Kidney capillary endothelial cell (primary cell): ENCODE measurements around the gene ADCK1.
A peak's percentile ranks its signal among the peaks of the same experiment; 100 is the strongest.
"Not testable (repeated sequence)": the region's sequence is repeated elsewhere in the genome, so short reads cannot be mapped to it uniquely, and the experiment has no call there.

Experiments used
- DNase-seq: peaks from one replicate; pipeline ENCODE4 v3.0.0-alpha.2; 2018; ENCODE audit warnings: low spot score

The ADCK1 gene

DNA sequence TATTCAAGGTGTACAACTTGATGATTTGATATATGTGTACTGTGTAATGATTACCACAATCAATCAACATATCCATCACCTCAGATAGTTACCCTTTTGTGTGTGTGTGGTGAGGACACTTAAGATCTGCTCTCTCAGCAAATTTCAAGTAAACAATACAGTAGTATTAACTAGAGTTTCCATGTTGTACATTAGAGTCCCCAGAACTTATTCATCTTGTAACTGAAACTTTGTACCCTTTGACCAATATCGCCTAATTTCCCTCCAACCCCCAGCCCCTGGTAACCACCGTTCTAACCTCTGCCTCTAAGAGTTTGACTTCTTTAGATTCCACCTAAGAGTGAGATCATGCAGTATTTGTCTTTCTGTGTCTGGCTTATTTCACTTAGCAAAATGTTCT, 12.1 kb downstream of the ADCK1 start:
- DNase-seq, result no peak

DNA sequence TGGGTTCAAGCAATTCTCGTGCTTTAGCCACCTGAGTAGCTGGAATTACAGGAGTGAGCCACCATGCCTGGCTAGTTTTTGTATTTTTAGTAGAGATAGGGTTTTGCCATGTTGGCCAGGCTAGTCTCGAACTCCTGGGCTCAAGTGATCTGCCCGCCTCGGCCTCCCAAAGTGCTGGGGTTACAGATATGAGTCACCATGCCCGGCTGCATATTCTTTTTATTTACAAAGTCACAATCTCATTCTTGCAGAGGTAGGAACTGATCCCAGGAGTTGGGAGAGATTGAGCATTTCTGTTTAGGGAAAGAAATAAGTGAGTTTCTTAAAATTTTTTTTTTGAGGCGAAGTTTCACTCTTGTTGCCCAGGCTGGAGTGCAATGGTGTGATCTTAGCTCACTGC, 12.8 kb downstream of the ADCK1 start:
- DNase-seq, result not testable (repeated sequence)

DNA sequence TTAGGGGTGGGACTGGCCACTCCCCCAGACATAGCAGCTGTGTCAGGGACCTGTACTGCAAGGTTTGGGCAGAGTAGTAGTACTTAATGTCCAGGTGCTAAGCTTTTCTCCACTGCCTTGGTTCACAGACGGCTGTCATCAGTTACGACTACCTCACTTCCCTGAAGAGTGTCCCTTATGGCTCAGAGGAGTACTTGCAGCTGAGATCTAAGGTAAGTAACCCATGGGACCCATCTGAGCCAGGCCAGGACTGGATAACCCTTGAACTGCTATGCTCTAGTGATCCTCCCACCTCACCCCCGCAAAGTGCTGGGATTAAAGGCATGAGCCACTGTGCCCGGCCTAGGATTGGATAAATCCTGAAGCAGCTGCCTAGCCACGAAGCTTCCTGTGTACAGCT, 22.4 kb downstream of the ADCK1 start:
- DNase-seq, result no peak

DNA sequence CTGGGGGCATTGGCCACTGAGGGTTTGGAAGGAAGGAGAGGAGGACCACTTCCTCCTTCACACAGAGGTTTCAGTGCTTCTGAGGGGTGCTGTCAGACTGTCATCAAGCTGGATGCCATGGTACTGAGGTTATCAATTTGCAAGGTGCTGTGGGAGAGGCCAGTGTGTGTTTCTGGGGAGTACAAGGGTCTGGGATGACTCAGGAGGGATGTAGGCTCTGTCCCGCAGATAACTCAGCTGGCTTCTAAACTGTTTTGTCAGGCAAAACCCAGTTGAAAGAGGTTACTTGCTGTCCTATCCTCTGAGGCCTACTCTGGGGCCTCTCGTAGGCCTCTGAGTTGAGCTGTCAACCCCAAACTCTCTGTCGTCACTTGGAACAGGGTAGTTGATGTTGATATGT, 22.8 kb downstream of the ADCK1 start:
- no peak for DNase-seq

DNA sequence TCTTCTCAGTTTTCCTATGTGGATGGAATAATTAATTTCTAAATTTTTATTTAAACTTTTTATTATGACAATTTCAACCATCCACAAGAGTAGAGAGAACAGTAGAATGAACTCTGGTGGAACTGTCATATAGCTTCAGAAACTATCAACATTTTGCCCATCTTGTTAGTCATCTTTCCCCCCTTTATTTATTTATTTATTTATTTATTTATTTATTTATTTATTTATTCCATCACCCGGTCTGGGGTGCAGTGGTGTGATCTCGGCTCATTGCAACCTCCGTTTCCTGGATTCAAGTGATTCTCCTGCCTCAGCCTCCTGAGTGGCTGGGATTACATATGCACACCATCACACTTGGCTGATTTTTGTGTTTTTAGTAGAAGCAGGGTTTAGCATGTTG, 23.5 kb downstream of the ADCK1 start:
- no peak for DNase-seq

DNA sequence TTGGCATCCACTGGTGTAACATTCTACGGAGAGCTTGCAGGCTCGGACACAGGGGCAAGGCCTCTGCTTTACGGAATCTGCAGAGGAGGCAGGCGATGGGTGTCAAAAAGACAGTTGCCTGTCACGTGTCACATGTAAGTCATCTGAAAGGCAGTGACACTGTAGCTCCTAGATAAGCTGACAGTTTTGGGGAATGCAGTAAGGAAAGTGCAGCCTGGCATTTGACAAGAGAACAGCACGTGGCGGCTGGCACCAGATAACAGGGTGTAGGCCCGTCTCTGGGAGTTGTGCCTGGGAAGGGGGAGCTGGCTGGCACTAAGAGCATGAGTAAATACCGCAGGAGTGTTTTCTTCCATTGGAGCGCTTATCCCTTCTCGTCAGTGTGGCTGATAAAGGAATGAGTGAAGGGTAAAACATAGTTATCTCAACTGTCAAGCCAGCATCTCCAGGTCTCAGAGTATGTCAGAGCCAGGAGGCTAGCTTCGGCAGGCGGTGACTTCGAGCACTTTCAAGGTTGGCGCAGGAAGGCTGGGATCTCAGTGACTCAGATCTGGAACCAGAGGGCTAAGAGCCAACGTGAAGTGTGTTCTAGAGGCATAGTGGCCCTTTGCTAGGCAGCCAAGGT, 26.1 kb downstream of the ADCK1 start:
- DNase-seq, result no peak

DNA sequence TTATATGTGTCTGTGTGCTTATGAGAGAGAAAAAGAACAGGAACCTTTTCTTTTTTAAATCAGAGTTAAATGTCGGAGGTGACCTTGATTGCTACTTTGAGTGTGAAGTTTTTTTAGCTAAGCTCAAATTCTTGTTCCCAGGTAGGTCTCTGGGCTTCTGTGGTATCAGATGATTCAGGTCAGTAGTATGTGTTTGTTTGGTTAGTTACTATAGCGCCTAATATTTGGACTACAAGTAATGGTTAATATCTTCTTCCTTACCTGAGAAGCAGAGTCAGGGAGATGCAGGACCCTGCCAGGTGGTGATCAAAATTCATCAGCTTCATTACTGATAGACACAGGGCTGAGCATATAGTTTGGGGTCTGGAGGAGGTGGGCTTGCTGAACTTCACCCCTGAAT, 30.8 kb downstream of the ADCK1 start:
- DNase-seq, result no peak

DNA sequence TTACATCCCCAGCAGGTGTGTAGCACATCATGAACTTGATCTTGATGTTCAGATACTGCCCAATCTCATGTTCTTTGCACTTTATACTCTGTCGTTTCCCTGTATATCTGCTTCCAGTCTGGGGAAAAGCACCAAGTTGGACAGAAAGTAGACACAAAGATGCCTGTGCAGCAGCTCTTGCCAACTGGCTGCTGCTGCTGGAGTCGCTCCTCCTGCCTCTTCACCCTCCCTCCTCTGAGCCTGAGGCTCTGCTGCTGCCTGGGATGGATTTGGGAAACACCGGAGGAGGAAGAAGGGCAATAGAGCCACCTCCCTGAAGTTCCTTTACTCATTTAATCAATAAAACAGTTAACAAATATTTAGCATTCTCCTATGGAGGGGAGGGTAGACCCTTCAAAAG, 32.4 kb downstream of the ADCK1 start:
- no peak for DNase-seq

DNA sequence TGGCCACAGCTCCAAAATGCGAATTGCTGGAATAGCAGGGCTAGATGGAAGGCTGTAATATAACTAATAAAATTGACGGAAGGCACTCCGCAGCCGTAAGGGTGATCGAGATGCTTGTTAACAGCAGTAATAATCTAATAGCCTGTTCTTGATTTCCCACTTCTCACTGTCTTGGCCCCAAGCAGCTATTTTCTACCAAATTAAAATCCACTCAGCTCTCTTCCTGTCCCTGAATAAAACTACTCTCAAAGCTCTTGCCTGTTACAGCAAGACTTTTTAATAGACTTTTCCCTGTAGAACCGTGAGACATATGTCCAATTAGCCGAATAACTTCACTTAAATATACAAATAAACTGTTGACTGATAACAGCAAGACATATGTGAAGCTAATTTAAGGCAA, 38.0 kb downstream of the ADCK1 start:
- no peak for DNase-seq

DNA sequence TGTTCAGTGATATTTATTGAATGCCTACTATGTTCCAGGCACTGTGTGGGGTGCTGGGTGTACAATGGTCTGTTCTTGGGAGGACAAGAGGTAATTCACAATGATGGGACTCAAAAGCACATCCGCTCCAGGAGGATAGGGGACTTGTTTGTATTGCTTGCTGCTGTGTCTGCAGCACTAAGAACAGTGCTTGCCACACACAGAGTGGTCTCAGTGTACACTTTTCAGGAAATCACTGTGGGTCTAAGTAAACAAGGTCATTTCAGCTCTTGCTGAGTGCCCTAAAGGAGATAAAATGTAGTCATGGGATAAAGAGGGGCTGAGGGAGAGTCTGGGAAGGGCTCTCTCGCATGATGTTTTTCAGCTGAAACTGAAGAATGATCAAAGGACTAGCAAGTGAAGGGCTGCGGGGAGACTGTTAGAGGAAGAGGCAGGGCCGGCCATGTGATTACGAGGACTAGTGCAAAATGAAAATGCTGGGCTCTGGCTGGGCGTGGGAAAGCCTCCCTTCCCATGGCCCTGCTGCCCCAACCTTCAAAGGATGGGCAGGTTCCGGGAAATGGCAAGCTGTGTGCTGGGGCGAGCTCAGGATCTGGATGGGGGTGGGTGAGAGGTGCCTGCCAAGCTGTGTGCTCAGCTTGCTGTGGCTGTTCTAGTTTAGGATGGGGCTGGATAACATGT, 39.1 kb downstream of the ADCK1 start:
- DNase-seq, result no peak

DNA sequence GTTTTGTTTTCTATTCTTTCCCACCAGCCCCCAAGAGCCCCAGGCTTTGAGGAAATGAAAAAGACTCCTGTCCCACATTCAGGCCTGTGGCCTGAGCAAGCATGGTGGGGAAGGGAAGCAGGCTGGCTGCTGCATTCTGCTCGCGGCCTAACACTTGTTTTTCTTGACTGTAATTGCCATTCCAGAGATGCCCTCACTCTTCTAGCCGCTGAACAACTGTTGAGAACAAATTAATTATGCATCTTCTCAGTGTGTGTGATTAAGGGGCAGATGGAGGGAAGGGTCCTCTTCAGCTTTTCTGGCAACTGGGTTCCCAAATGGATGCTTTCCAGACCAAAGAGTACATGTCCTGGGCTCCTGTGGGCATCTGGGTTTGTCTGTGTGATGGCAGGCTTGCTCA, 43.3 kb downstream of the ADCK1 start:
- DNase-seq, result no peak

DNA sequence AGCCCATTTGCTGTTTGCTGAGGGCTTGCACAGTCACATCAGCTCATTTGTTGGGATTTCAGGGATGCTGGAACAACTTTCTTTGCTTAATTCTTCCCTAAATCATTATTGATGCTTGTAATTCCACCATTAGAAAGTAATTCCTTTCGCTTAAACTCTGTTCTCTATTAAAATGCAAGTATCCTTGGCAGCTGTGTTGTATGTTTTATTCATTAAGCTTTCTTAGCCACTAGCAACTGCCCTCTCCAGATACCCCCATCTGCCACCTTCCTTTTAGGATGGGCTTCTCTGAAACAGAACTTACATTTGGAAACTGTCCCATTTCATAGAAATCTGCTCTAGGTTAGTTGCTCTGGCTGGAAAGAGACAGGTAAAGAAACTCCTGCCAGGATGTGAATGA, 43.7 kb downstream of the ADCK1 start:
- DNase-seq, result no peak

DNA sequence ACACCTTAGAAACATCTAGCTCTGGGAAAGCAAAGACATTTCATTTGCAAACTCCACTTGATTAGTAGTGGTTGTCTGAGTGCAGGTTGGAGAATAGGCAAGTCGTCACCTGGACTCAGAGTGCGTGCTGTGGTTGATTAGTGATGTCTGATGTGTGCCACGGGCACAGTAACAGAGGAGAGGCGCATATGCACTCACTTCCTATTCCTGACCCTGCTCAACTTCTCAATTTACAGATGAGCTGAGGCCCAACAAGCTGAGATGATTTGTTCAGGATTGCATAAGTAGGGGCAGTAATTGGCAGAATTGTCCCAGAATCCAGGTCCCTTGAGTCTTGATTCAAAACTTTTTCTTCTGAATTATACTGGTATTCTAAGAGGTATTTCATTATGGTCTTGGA, 44.9 kb downstream of the ADCK1 start:
- DNase-seq, result no peak

DNA sequence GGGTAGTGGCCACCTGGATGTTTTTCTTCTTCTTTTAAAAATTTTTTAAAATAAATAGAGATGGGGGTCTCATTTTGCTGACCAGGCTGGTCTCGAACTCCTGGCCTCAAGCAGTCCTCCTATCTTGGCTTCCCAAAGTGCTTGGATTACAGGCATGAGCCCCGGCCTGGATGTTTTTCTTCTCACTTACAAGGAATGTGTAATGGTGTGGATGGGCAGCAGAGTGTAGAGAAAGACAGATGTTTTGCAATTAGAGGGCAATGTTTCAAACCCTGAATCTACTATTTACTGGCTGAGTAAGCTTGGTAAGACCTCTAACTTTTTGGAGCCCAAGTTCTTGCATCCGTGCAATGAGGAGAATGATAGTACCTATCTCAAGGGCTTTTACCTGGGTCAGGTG, 48.1 kb downstream of the ADCK1 start:
- no peak for DNase-seq

DNA sequence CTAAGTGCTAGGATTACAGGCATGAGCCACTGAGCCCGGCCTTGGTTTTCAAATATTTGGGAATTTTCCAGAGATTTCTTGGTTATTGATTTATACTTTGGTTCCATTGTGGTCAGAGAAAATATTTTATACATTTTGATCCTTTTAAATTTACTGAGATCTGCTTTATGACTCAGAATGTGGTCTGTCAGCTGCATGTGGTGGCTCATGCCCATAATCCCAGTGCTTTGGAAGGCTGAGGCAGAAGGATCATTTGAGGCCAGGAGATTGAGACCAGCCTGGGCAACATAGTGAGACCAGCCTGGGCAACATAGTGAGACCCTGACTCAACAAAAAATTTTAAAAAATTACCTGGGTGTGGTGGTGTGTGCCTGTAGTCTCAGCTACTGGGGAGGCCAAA, 49.8 kb downstream of the ADCK1 start:
- no peak for DNase-seq

DNA sequence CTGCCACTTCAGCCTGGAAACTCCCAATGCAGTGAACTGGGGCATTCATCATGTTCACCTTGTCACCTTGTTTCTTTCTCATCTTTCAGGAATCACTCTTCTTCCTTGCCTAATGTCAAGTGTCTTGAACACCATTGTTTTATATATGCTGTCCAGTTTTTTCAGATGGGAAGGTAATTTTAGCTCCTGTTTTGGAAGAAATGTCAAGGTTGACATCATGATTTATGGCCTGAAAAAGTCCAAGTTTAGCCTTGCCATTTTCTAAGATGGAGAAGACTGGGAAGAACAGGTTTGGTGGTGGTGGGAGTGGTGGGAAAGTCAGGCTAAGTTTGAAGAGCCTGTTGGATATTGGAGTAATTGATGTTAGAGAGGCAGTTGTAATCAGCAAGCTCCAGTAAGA, 54.0 kb downstream of the ADCK1 start:
- DNase-seq, result no peak

DNA sequence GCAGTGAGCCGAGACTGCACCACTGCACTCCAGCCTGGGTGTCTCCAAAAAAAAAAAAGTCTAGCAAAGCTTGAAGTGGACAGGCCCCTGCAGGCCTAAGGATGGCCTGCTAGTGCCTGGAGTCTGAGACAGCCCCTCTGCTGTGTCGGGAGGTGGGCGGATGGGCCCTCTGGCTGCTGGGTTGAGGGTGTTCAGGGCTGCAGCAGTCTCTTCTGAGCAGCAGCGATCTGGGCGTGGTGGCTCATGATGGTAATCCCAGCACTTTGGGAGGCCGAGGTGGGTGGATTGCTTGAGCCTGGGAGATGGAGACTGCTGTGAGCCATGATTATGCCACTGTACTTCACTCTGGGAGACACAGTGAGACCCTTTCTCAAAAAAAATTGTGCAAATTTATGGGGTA, 57.0 kb downstream of the ADCK1 start:
- DNase-seq, result no peak

DNA sequence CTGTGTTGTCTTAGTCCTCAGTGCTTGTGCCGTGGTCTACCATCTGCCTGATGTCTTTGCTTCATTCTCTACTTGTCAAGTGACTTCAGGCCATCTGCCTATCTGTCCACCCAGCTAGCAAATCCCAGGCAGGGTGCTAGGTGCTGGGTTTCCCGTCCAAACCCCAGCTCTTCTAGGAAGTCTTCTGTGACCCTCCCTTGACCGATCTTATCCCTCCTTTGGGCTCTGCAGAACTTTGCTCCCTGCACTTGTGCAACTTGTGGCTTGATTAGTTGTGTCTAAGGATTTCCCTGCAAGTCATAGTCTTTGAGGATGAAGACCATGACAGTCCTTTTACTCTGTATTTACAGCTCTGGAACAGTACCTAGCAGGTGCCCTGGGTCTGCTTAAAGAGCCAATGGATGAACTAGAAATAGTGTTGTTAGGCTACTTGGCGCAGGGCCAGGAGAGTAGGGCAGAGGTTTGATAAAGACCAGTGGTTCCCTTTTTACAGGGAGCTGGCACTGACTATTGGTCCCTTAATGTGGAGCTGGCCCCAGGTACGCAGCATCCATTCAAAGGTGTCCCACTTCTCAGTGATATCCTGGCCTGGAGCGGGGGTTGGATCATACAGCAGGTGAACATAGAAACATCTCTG, 60.1 kb downstream of the ADCK1 start:
- DNase-seq, result no peak

DNA sequence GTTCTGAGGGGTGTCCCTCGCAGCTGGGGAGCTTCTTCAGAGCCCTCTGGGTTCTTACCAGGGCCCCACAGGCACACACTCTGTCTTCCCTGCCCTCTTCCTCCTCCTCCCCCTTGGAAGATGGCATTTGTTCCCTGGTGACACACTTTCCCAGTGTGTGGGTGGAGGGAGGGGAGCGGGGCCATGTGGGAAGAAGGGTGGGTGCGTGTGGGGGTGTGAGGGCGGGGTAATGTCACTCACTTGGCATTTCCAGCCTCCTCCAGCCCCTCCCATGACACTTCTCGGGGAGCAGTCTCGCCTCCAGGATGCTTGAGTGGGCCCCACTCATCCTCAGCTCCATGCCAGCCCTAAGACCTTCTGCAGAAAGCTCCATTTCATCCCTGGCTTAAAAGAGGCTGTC, 61.3 kb downstream of the ADCK1 start:
- DNase-seq, result no peak

DNA sequence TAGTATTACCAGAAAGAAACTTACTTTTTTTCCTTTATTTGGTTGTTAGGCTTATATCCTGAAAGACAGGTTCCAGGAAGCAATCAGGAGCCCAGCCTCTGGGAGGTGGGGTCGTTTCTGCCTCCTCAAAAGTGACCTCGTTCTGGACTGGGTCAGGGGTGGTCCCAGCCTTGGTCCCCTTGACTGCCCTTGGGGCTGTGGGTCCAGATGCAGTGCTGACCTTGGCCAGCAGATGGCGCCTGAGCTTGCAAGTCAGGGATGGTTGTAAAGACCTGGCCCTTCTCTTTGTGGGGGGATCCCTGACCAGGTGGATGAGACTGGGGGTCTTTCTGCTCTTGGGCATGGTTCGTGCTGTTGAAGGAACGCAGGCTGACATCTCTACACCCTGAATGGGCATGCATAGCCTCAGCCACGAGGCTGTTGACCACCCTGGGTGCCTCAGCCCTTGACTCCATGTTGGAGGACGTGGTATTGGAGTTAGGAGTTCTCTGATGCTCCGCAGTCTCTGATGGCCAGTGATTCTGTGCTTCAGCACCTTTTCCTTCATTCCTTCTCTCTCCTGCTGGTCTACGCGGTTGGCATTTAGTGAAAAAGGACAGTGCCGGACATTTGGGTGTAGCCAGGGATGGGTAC, 62.4 kb downstream of the ADCK1 start:
- peak; percentile 43 for DNase-seq

DNA sequence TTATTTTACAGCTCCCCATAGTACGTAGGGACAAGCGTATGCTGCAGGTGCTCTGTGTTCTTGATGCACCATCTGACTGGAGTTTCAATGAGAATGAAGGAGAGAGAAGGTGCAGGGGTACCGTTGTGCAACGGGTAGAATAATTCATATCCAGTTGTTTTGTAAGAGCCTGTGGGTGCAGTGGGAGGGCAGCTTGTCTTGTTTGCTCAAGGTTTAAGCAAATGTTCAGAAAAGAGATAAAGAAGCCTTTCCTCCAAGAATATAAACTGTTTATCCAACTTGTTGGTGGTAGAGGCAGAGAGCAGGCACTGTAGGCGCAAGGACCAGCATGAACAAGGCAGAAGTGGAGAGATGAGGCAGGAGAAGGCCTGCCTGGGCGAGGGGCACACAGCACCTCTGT, 64.2 kb downstream of the ADCK1 start:
- DNase-seq, result no peak

DNA sequence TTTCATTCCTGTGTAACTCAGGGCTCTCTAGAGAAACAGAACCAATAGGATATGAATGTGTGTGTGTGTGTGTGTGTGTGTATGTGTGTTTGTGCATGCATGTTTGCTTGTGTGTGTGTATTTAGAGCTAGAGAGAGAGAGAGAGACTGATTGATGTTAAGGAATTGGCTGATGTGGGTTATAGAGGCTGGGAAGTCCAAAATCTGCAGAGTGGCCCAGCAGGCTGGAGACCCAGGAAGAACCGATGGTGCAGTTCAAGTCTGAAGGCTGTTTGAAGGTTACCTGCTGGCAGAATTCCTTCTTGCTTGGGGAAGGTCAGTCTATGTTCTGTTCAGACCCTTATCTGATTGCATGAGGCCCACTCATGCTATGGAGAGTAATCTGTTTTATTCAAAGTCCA, 64.7 kb downstream of the ADCK1 start:
- DNase-seq, result no peak

DNA sequence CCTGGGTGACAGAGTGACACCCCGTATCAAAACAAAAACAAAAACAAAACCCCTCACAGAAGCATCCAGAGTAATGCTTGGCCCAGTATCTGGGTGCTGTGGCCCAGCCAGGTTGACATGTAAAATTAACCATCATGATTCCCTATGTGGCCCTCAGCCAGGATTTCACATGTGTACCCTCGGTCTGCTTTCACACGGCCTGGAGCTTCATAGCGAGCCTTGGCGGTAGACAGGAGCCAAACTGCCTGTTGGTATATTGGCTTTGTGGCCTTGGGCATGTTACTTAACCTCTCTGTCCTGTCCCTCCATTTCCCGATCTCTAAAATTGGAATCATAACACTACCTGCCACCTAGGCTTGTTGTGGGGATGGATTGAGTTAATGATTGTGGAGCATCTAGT, 65.5 kb downstream of the ADCK1 start:
- DNase-seq, result no peak
